HepG2 (cell line): ENCODE data around the gene KIZ.

Experiments used
- EEA1 ChIP-seq: sonication (generic); formaldehyde crosslinking; IDR thresholded peaks from 2 replicates; pipeline ENCODE4 v1.5.1; 2020; ENCODE audit warnings: mild to moderate bottlenecking, missing genetic modification reagents, borderline replicate concordance
- ESRRA ChIP-seq: sonication (generic); formaldehyde crosslinking; IDR thresholded peaks from 2 replicates; pipeline ENCODE4 v1.5.1; 2020; ENCODE audit warnings: mild to moderate bottlenecking, low read depth, missing genetic modification reagents
- FOXP1 ChIP-seq, 2 experiments: fragments of 450-650 bp in 1 of 2; IDR thresholded peaks; 2 replicates each; pipeline ENCODE4 v1.6.1; 2017 to 2018; ENCODE audit warnings: antibody characterized with exemption in 1 of 2
- JUNB ChIP-seq: sonication (generic); formaldehyde crosslinking; IDR thresholded peaks from 2 replicates; pipeline ENCODE4 v1.8.0; 2022; ENCODE audit warnings: missing genetic modification reagents, mild to moderate bottlenecking, borderline replicate concordance
- SP4 ChIP-seq: sonication (generic); formaldehyde crosslinking; IDR thresholded peaks from 2 replicates; pipeline ENCODE4 v1.8.1; 2023; ENCODE audit warnings: mild to moderate bottlenecking, missing genetic modification reagents
- ZBTB38 ChIP-seq: sonication (generic); formaldehyde crosslinking; IDR thresholded peaks from 2 replicates; pipeline ENCODE4 v1.5.1; 2020; ENCODE audit warnings: mild to moderate bottlenecking, missing genetic modification reagents
- TF ChIP-seq, protein P1 (sequence below): sonication (generic); formaldehyde crosslinking; IDR thresholded peaks from 2 replicates; pipeline ENCODE4 v1.4.0; 2020; ENCODE audit warnings: missing genetic modification reagents
- TF ChIP-seq, protein P2 (sequence below): IDR thresholded peaks from 2 replicates; pipeline ENCODE4 v1.6.1; 2012; ENCODE audit warnings: low read length, improper control_type of control experiment
- TF ChIP-seq, protein P3 (sequence below): sonication (generic); formaldehyde crosslinking; IDR thresholded peaks from 2 replicates; pipeline ENCODE4 v1.8.0; 2022; ENCODE audit warnings: mild to moderate bottlenecking, missing genetic modification reagents, borderline replicate concordance
- TF ChIP-seq, protein P4 (sequence below): sonication (generic); formaldehyde crosslinking; IDR thresholded peaks from 2 replicates; pipeline ENCODE4 v1.4.0; 2020; ENCODE audit warnings: missing genetic modification reagents

DNA sequence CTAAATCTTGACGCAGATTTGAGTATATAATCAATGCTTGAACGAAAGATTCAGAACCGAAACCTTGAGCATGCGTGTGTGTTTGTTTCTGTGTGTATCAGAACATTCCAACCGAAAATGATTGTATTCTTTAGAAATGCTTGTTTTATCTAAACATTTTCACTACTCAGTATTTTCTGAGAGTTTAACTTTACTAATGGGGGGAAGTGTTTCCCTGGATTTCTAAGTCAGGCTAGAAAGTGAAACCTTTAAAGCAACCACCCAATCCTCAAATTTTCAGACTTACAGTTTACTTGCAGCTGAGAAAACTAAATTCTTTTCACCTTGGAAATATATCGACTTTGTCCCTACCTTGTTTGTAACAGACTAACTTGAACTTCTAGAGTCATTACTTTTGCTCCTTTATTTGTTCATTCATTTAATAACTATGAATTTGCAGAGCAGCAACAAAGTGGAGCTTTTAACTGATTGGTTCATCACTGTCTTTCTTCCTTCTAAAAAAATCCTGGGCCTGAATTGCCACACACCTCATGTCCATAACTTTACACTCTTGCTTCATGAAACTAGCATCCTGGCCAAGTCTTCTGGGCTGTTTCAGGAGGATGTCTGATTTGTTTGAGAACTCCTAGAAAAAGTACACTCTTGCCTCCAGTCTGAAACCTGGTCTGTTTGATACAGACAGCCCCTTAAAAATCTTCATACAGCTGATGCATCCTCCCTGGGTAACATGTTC lies 99.5 kb downstream of the KIZ start:
- TF ChIP-seq JUNB (CRISPR knock-in tag) (no peak), SP4 (CRISPR knock-in tag) (no peak), FOXP1 (IDR thresholded peaks at IDR 0.05) (no peak), FOXP1 (CRISPR knock-in tag; IDR thresholded peaks at IDR 0.05) (no peak), ESRRA (CRISPR knock-in tag) (no peak), ZBTB38 (CRISPR knock-in tag) (no peak), EEA1 (CRISPR knock-in tag) (no peak)
- TF ChIP-seq, protein P1, sequence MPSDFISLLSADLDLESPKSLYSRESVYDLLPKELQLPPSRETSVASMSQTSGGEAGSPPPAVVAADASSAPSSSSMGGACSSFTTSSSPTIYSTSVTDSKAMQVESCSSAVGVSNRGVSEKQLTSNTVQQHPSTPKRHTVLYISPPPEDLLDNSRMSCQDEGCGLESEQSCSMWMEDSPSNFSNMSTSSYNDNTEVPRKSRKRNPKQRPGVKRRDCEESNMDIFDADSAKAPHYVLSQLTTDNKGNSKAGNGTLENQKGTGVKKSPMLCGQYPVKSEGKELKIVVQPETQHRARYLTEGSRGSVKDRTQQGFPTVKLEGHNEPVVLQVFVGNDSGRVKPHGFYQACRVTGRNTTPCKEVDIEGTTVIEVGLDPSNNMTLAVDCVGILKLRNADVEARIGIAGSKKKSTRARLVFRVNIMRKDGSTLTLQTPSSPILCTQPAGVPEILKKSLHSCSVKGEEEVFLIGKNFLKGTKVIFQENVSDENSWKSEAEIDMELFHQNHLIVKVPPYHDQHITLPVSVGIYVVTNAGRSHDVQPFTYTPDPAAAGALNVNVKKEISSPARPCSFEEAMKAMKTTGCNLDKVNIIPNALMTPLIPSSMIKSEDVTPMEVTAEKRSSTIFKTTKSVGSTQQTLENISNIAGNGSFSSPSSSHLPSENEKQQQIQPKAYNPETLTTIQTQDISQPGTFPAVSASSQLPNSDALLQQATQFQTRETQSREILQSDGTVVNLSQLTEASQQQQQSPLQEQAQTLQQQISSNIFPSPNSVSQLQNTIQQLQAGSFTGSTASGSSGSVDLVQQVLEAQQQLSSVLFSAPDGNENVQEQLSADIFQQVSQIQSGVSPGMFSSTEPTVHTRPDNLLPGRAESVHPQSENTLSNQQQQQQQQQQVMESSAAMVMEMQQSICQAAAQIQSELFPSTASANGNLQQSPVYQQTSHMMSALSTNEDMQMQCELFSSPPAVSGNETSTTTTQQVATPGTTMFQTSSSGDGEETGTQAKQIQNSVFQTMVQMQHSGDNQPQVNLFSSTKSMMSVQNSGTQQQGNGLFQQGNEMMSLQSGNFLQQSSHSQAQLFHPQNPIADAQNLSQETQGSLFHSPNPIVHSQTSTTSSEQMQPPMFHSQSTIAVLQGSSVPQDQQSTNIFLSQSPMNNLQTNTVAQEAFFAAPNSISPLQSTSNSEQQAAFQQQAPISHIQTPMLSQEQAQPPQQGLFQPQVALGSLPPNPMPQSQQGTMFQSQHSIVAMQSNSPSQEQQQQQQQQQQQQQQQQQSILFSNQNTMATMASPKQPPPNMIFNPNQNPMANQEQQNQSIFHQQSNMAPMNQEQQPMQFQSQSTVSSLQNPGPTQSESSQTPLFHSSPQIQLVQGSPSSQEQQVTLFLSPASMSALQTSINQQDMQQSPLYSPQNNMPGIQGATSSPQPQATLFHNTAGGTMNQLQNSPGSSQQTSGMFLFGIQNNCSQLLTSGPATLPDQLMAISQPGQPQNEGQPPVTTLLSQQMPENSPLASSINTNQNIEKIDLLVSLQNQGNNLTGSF (CRISPR knock-in tag), result no peak
- TF ChIP-seq, protein P2, sequence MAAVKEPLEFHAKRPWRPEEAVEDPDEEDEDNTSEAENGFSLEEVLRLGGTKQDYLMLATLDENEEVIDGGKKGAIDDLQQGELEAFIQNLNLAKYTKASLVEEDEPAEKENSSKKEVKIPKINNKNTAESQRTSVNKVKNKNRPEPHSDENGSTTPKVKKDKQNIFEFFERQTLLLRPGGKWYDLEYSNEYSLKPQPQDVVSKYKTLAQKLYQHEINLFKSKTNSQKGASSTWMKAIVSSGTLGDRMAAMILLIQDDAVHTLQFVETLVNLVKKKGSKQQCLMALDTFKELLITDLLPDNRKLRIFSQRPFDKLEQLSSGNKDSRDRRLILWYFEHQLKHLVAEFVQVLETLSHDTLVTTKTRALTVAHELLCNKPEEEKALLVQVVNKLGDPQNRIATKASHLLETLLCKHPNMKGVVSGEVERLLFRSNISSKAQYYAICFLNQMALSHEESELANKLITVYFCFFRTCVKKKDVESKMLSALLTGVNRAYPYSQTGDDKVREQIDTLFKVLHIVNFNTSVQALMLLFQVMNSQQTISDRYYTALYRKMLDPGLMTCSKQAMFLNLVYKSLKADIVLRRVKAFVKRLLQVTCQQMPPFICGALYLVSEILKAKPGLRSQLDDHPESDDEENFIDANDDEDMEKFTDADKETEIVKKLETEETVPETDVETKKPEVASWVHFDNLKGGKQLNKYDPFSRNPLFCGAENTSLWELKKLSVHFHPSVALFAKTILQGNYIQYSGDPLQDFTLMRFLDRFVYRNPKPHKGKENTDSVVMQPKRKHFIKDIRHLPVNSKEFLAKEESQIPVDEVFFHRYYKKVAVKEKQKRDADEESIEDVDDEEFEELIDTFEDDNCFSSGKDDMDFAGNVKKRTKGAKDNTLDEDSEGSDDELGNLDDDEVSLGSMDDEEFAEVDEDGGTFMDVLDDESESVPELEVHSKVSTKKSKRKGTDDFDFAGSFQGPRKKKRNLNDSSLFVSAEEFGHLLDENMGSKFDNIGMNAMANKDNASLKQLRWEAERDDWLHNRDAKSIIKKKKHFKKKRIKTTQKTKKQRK, result no peak
- TF ChIP-seq, protein P3, sequence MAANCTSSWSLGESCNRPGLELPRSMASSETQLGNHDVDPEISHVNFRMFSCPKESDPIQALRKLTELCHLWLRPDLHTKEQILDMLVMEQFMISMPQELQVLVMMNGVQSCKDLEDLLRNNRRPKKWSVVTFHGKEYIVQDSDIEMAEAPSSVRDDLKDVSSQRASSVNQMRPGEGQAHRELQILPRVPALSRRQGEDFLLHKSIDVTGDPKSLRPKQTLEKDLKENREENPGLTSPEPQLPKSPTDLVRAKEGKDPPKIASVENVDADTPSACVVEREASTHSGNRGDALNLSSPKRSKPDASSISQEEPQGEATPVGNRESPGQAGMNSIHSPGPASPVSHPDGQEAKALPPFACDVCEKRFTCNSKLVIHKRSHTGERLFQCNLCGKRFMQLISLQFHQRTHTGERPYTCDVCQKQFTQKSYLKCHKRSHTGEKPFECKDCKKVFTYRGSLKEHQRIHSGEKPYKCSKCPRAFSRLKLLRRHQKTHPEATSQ (CRISPR knock-in tag), result no peak
- TF ChIP-seq, protein P4, sequence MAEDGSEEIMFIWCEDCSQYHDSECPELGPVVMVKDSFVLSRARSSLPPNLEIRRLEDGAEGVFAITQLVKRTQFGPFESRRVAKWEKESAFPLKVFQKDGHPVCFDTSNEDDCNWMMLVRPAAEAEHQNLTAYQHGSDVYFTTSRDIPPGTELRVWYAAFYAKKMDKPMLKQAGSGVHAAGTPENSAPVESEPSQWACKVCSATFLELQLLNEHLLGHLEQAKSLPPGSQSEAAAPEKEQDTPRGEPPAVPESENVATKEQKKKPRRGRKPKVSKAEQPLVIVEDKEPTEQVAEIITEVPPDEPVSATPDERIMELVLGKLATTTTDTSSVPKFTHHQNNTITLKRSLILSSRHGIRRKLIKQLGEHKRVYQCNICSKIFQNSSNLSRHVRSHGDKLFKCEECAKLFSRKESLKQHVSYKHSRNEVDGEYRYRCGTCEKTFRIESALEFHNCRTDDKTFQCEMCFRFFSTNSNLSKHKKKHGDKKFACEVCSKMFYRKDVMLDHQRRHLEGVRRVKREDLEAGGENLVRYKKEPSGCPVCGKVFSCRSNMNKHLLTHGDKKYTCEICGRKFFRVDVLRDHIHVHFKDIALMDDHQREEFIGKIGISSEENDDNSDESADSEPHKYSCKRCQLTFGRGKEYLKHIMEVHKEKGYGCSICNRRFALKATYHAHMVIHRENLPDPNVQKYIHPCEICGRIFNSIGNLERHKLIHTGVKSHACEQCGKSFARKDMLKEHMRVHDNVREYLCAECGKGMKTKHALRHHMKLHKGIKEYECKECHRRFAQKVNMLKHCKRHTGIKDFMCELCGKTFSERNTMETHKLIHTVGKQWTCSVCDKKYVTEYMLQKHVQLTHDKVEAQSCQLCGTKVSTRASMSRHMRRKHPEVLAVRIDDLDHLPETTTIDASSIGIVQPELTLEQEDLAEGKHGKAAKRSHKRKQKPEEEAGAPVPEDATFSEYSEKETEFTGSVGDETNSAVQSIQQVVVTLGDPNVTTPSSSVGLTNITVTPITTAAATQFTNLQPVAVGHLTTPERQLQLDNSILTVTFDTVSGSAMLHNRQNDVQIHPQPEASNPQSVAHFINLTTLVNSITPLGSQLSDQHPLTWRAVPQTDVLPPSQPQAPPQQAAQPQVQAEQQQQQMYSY (CRISPR knock-in tag), result no peak
